Measurements from ENCODE around the gene HTRA3. TPM values are rescaled to one million over a fixed set of nuclear protein-coding genes. Genes with fewer than 3 reads are reported as not detected.

HTRA3 gene
- total RNA-seq, 1 donor from 2014 or later = 1.6 TPM

GRCh38 chr4:8315435-8316250 lies 46.1 kb downstream of the HTRA3 start:
- Histone ChIP-seq H3K27ac (no peak overlapping the region), H3K9me3 (ENCODE audit: low read depth) (no peaks in the 10 kb centered on the region), H4K20me1 (ENCODE audit: low read depth) (no peaks in the 10 kb centered on the region), H3K4me2 (peak overlapping the region; percentile 40), H3K36me3 (no peaks in the 10 kb centered on the region), H3K9ac (no peak overlapping the region), H2AFZ (replicated peaks) (no peak overlapping the region), H3K4me3 (no peak overlapping the region), H3K27me3 (no peaks in the 10 kb centered on the region), H3K79me2 (ENCODE audit: low read depth) (no peaks in the 10 kb centered on the region), H3K4me1 (peaks cover 18% of the 10 kb centered on the region), H3F3A (ENCODE audit: low read depth) (peaks cover 8% of the 10 kb centered on the region)
- H3K36me3 Mint-ChIP-seq = no peaks in the 10 kb centered on the region
- peak; percentile 76 for DNase-seq (ENCODE audit: low spot score)
- peaks cover 26% of the 10 kb centered on the region for H3K4me1 Mint-ChIP-seq
- peaks cover 19% of the 10 kb centered on the region for H3K9me3 Mint-ChIP-seq
- peaks cover 21% of the 10 kb centered on the region for H3K27me3 Mint-ChIP-seq (ENCODE audit: insufficient read depth, low read depth)
- H3K27ac Mint-ChIP-seq = peak overlapping the region; percentile 92
- no peak overlapping the region for H3K4me3 Mint-ChIP-seq
- no peak for TF ChIP-seq EZH2 (IDR thresholded peaks at IDR 0.05)
- no peak for TF ChIP-seq CTCF (IDR thresholded peaks at IDR 0.05)
- TF ChIP-seq EZH2phosphoT487 (IDR thresholded peaks at IDR 0.05) = no peak

GRCh38 chr4:8316251-8316771 lies 46.8 kb downstream of the HTRA3 start:
- peaks cover 19% of the 10 kb centered on the region for H3K27me3 Mint-ChIP-seq (ENCODE audit: insufficient read depth, low read depth)
- Histone ChIP-seq H3K9ac (no peak overlapping the region), H3K27me3 (no peaks in the 10 kb centered on the region), H3K27ac (no peak overlapping the region), H4K20me1 (ENCODE audit: low read depth) (no peaks in the 10 kb centered on the region), H3K9me3 (ENCODE audit: low read depth) (no peaks in the 10 kb centered on the region), H3K4me2 (peak overlapping the region; percentile 40), H3K36me3 (no peaks in the 10 kb centered on the region), H3K4me1 (peaks cover 18% of the 10 kb centered on the region), H2AFZ (replicated peaks) (no peak overlapping the region), H3K79me2 (ENCODE audit: low read depth) (no peaks in the 10 kb centered on the region), H3F3A (ENCODE audit: low read depth) (peaks cover 8% of the 10 kb centered on the region), H3K4me3 (no peak overlapping the region)
- no peak for TF ChIP-seq EZH2 (IDR thresholded peaks at IDR 0.05)
- H3K27ac Mint-ChIP-seq = peak overlapping the region; percentile 92
- H3K4me3 Mint-ChIP-seq = peak overlapping the region; percentile 21
- peaks cover 19% of the 10 kb centered on the region for H3K9me3 Mint-ChIP-seq
- H3K4me1 Mint-ChIP-seq = peaks cover 26% of the 10 kb centered on the region
- no peaks in the 10 kb centered on the region for H3K36me3 Mint-ChIP-seq
- no peak for DNase-seq (ENCODE audit: low spot score)

GRCh38 chr4:8316911-8317351 lies 47.4 kb downstream of the HTRA3 start:
- peaks cover 18% of the 10 kb centered on the region for H3K4me1 ChIP-seq
- H3K27me3 Mint-ChIP-seq (ENCODE audit: insufficient read depth, low read depth) = peaks cover 18% of the 10 kb centered on the region
- H3K9ac ChIP-seq = no peak overlapping the region
- H3K4me3 Mint-ChIP-seq = peak overlapping the region; percentile 21
- H3K27ac ChIP-seq = no peak overlapping the region
- TF ChIP-seq CTCF (IDR thresholded peaks at IDR 0.05) (no peak), EZH2 (IDR thresholded peaks at IDR 0.05) (no peak), EZH2phosphoT487 (IDR thresholded peaks at IDR 0.05) (no peak)
- peaks cover 19% of the 10 kb centered on the region for H3K9me3 Mint-ChIP-seq
- H3K4me1 Mint-ChIP-seq = peaks cover 26% of the 10 kb centered on the region
- peak overlapping the region; percentile 13 for H3K27ac Mint-ChIP-seq
- no peaks in the 10 kb centered on the region for H3K27me3 ChIP-seq
- no peaks in the 10 kb centered on the region for H3K36me3 Mint-ChIP-seq
- H3F3A ChIP-seq (ENCODE audit: low read depth) = peaks cover 8% of the 10 kb centered on the region
- no peaks in the 10 kb centered on the region for H3K9me3 ChIP-seq (ENCODE audit: low read depth)
- H3K36me3 ChIP-seq = no peaks in the 10 kb centered on the region
- H3K79me2 ChIP-seq (ENCODE audit: low read depth) = no peaks in the 10 kb centered on the region
- no peak for DNase-seq (ENCODE audit: low spot score)
- no peaks in the 10 kb centered on the region for H4K20me1 ChIP-seq (ENCODE audit: low read depth)
- no peak overlapping the region for H3K4me2 ChIP-seq
- H3K4me3 ChIP-seq = no peak overlapping the region
- no peak overlapping the region for H2AFZ ChIP-seq (replicated peaks)

GRCh38 chr4:8317474-8317873 lies 47.9 kb downstream of the HTRA3 start:
- Histone ChIP-seq H3K4me1 (peaks cover 18% of the 10 kb centered on the region), H3K27me3 (no peaks in the 10 kb centered on the region), H3K4me2 (no peak overlapping the region), H3F3A (ENCODE audit: low read depth) (peaks cover 8% of the 10 kb centered on the region), H3K36me3 (no peaks in the 10 kb centered on the region), H3K9me3 (ENCODE audit: low read depth) (no peaks in the 10 kb centered on the region), H3K4me3 (no peak overlapping the region), H4K20me1 (ENCODE audit: low read depth) (no peaks in the 10 kb centered on the region), H3K79me2 (ENCODE audit: low read depth) (no peaks in the 10 kb centered on the region), H2AFZ (replicated peaks) (no peak overlapping the region), H3K9ac (no peak overlapping the region), H3K27ac (no peak overlapping the region)
- Mint-ChIP-seq H3K4me1 (peaks cover 26% of the 10 kb centered on the region), H3K4me3 (no peak overlapping the region), H3K27me3 (ENCODE audit: insufficient read depth, low read depth) (peaks cover 15% of the 10 kb centered on the region), H3K27ac (no peak overlapping the region), H3K9me3 (peaks cover 15% of the 10 kb centered on the region), H3K36me3 (no peaks in the 10 kb centered on the region)
- TF ChIP-seq EZH2 (IDR thresholded peaks at IDR 0.05) (no peak), EZH2phosphoT487 (IDR thresholded peaks at IDR 0.05) (no peak), CTCF (IDR thresholded peaks at IDR 0.05) (no peak)
- DNase-seq (ENCODE audit: low spot score) = no peak

All from neural progenitor cell (in vitro differentiated cells).